ENCODE results near the gene GABPB1. TPM values are rescaled to one million over a fixed set of nuclear protein-coding genes. Genes with fewer than 3 reads are reported as not detected.
A peak's percentile ranks its signal among the peaks of the same experiment; 100 is the strongest.

GABPB1 gene
- total RNA-seq, 6 experiments from 2014 or later: 5.4 to 10.5 (median 9.4) TPM

GRCh38 chr15:50257924-50258323 lies 97.1 kb downstream of the GABPB1 start:
- Histone ChIP-seq H3K4me1 (peaks cover 0 to 7% (median 0%) of the 10 kb centered on the region in 4 donors), H3K9me3 (no peaks in the 10 kb centered on the region), H3K27me3 (no peaks in the 10 kb centered on the region), H3K36me3 (no peaks in the 10 kb centered on the region), H3K27ac (no peak overlapping the region), H3K4me3 (no peak overlapping the region)
- WGBS (ENCODE audit: insufficient coverage, low coverage, low lambda C conversion rate, missing lambda C conversion rate): 52% methylated on average over 3 of the region's 3 CpGs
- ATAC-seq (peak; percentile 11 to 66 (median 64)), DNase-seq (no peak)
- intact Hi-C loops (cut with DNase I): loop anchor here in 1 of 2 donors (10.0 kb wide), 1 partner anchor 73 kb away; the partner anchor contains the start of gene SLC27A2
- TF ChIP-seq CTCF (IDR thresholded peaks at IDR 0.05) (no peak), POLR2A (IDR thresholded peaks at IDR 0.05) (no peak)

GRCh38 chr15:50257332-50257731 lies 97.7 kb downstream of the GABPB1 start:
- 100% methylated on average over 2 of the region's 8 CpGs for WGBS (ENCODE audit: insufficient coverage, low coverage, low lambda C conversion rate, missing lambda C conversion rate)
- H3K9me3 ChIP-seq: no peaks in the 10 kb centered on the region
- no peaks in the 10 kb centered on the region for H3K27me3 ChIP-seq
- intact Hi-C loops (cut with DNase I): loop anchor here in 1 of 2 donors (10.0 kb wide), 1 partner anchor 73 kb away; the partner anchor contains the start of gene SLC27A2
- no peaks in the 10 kb centered on the region for H3K36me3 ChIP-seq
- TF ChIP-seq CTCF (IDR thresholded peaks at IDR 0.05): no peak
- TF ChIP-seq POLR2A (IDR thresholded peaks at IDR 0.05): no peak
- H3K4me1 ChIP-seq: peaks cover 0 to 7% (median 0%) of the 10 kb centered on the region in 4 donors
- no peak overlapping the region for H3K27ac ChIP-seq
- H3K4me3 ChIP-seq: no peak overlapping the region
- ATAC-seq (no peak), DNase-seq (no peak)

GRCh38 chr15:50256188-50257041 lies 98.6 kb downstream of the GABPB1 start:
- no peaks in the 10 kb centered on the region for H3K27me3 ChIP-seq
- peaks cover 0 to 8% (median 0%) of the 10 kb centered on the region in 4 donors for H3K4me1 ChIP-seq
- DNase-seq: no peak
- H3K36me3 ChIP-seq: no peaks in the 10 kb centered on the region
- no peak overlapping the region for H3K4me3 ChIP-seq
- no peak overlapping the region for H3K27ac ChIP-seq
- 60% methylated on average over 5 of the region's 5 CpGs for WGBS (ENCODE audit: insufficient coverage, low coverage, low lambda C conversion rate, missing lambda C conversion rate)
- H3K9me3 ChIP-seq: no peaks in the 10 kb centered on the region
- TF ChIP-seq POLR2A (IDR thresholded peaks at IDR 0.05): no peak
- TF ChIP-seq CTCF (IDR thresholded peaks at IDR 0.05): no peak
- intact Hi-C loops (cut with DNase I): loop anchor here in 1 of 2 donors (10.0 kb wide), 1 partner anchor 72 kb away; the partner anchor contains the start of gene SLC27A2
- ATAC-seq: no peak

- intact Hi-C loops (cut with DNase I): loop anchor here in 1 of 2 donors (10.0 kb wide), 1 partner anchor 68 kb away; the partner anchor contains the start of gene SLC27A2
- H3K36me3 ChIP-seq: no peaks in the 10 kb centered on the region
- peaks cover 0 to 39% (median 17%) of the 10 kb centered on the region in 4 donors for H3K4me1 ChIP-seq
- H3K27ac ChIP-seq: no peak overlapping the region
- no peak overlapping the region for H3K4me3 ChIP-seq
- no peaks in the 10 kb centered on the region for H3K27me3 ChIP-seq
- no peaks in the 10 kb centered on the region for H3K9me3 ChIP-seq
- no peak for TF ChIP-seq POLR2A (IDR thresholded peaks at IDR 0.05)
- TF ChIP-seq CTCF (IDR thresholded peaks at IDR 0.05): no peak
- WGBS (ENCODE audit: insufficient coverage, low coverage, low lambda C conversion rate, missing lambda C conversion rate): 98% methylated on average over 11 of the region's 11 CpGs
- ATAC-seq (no peak), DNase-seq (no peak)
Observed at GRCh38 chr15:50252556-50252955, 102.4 kb downstream of the GABPB1 start.
